ENCODE measurements around the gene SULT1E1. TPM values are rescaled to one million over a fixed set of nuclear protein-coding genes. Genes with fewer than 3 reads are reported as not detected.

The SULT1E1 gene
- polyA plus RNA-seq, 1 donor (not counting 4 experiments of a cell fraction or from before 2014, with no cell fraction given) = 4.6 TPM

DNA sequence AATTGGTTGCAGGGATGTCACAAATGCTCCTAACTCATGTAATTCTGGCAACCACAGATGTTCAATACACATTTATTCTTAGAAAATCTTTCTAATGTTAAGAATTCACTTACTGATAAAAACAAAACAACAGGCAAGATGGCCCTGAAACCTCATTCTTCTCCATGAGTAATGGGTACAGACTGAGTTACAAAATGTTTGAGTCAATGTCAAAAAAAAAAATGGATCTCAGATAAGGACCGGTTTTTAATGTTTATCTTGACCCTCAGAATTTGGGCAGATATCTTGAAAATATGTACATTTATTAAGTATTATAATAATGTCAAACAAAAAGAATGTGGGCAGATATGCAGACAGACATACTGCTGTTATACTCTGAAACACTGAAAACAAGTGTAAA is 1.8 kb upstream of the SULT1E1 start:
- Histone ChIP-seq H3K79me2 (ENCODE audit: control insufficient read depth, insufficient read depth, low read length) (no peaks in the 10 kb centered on the region), H3K27me3 (ENCODE audit: control insufficient read depth, extremely low read depth, insufficient read depth, low read length) (no peaks in the 10 kb centered on the region), H3K9me3 (ENCODE audit: control insufficient read depth, low read depth, low read length) (no peaks in the 10 kb centered on the region), H3K36me3 (ENCODE audit: control insufficient read depth in 2 of 2, extremely low read depth in 1 of 2, insufficient read depth in 2 of 2, low read length in 2 of 2) (no peaks in the 10 kb centered on the region), H3K9me1 (ENCODE audit: control insufficient read depth, extremely low read depth, insufficient read depth, low read length) (no peaks in the 10 kb centered on the region), H3K9ac (ENCODE audit: control insufficient read depth, extremely low read depth, insufficient read depth, low read length) (no peak overlapping the region), H4K20me1 (ENCODE audit: control insufficient read depth, extremely low read depth, insufficient read depth, low read length) (no peaks in the 10 kb centered on the region), H3K4me3 (ENCODE audit: control insufficient read depth in 2 of 3, extremely low read depth in 1 of 3, insufficient read depth in 2 of 3, low read depth in 1 of 3, low read length in 3 of 3) (no peak overlapping the region), H3K27ac (ENCODE audit: control insufficient read depth, insufficient read depth, low read length) (no peak overlapping the region), H3K4me1 (ENCODE audit: control insufficient read depth, extremely low read depth, insufficient read depth, low read length) (peaks cover 21% of the 10 kb centered on the region), H2AFZ (ENCODE audit: control insufficient read depth, low read length) (no peak overlapping the region), H3K4me2 (ENCODE audit: control insufficient read depth, extremely low read depth, insufficient read depth, low read depth, low read length) (no peak overlapping the region)
- FAIRE-seq (no peak), DNase-seq (ENCODE audit: low read depth, low spot score) (no peak)
- dilution Hi-C loops (cut with MboI; ENCODE audit: extremely low pct_ligation_motif_present, low sequenced_read_pairs) = no loop called here
- TF ChIP-seq EZH2 (IDR thresholded peaks at IDR 0.05; ENCODE audit: low read length) = no peak
- TF ChIP-seq, protein P1, sequence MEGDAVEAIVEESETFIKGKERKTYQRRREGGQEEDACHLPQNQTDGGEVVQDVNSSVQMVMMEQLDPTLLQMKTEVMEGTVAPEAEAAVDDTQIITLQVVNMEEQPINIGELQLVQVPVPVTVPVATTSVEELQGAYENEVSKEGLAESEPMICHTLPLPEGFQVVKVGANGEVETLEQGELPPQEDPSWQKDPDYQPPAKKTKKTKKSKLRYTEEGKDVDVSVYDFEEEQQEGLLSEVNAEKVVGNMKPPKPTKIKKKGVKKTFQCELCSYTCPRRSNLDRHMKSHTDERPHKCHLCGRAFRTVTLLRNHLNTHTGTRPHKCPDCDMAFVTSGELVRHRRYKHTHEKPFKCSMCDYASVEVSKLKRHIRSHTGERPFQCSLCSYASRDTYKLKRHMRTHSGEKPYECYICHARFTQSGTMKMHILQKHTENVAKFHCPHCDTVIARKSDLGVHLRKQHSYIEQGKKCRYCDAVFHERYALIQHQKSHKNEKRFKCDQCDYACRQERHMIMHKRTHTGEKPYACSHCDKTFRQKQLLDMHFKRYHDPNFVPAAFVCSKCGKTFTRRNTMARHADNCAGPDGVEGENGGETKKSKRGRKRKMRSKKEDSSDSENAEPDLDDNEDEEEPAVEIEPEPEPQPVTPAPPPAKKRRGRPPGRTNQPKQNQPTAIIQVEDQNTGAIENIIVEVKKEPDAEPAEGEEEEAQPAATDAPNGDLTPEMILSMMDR (optimal IDR thresholded peaks at IDR 0.05 in 1 of 3, IDR thresholded peaks at IDR 0.05 in 1 of 3, conservative IDR thresholded peaks at IDR 0.05 in 1 of 3; ENCODE audit: extremely low read depth in 1 of 3, insufficient read depth in 2 of 3, low read length in 3 of 3) = no peak

DNA sequence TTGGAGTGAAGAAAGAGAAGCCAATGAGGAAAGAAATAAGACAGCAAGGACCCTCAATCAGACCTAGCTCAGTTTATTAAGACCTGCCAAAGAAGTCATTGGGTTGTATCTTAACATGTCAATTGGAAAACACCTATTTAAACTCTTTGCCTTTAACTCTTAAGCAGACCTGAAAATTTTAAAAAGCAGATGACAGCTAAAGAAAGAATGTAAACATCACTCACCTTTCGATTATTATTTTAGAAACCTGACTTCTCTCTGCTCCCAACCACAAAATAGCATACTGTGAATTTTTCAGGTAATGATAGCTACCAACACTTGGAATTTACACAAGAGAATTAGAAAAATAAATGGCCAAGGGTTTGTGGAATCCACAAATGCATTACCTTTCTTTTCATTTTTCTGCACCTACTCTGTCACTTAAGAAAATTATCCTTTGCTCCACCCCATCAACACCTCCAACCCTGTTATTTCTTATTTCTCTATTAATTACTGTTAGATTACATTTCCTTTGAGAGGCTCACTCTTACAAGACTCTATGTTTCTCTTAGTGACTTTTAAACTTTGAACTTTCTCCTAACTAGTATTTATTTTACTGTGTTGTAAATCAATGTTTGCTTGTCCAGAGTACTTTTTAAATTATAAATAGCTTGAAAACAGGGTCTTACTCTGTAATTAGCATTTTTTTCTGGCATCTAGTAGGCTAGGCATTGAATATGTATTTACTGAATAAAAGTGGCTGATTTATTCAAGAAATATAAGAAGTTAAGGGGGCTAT is 765 bp upstream of the SULT1E1 start:
- no peak overlapping the region for H3K4me3 ChIP-seq (ENCODE audit: control insufficient read depth in 2 of 3, extremely low read depth in 1 of 3, insufficient read depth in 2 of 3, low read depth in 1 of 3, low read length in 3 of 3)
- dilution Hi-C loops (cut with MboI; ENCODE audit: extremely low pct_ligation_motif_present, low sequenced_read_pairs) = no loop called here
- H3K4me2 ChIP-seq (ENCODE audit: control insufficient read depth, extremely low read depth, insufficient read depth, low read depth, low read length) = peak overlapping the region; percentile 66
- H3K27me3 ChIP-seq (ENCODE audit: control insufficient read depth, extremely low read depth, insufficient read depth, low read length) = no peaks in the 10 kb centered on the region
- no peaks in the 10 kb centered on the region for H3K9me1 ChIP-seq (ENCODE audit: control insufficient read depth, extremely low read depth, insufficient read depth, low read length)
- TF ChIP-seq, protein P1 (optimal IDR thresholded peaks at IDR 0.05 in 1 of 3, IDR thresholded peaks at IDR 0.05 in 1 of 3, conservative IDR thresholded peaks at IDR 0.05 in 1 of 3; ENCODE audit: extremely low read depth in 1 of 3, insufficient read depth in 2 of 3, low read length in 3 of 3) = no peak
- no peak for TF ChIP-seq EZH2 (IDR thresholded peaks at IDR 0.05; ENCODE audit: low read length)
- H4K20me1 ChIP-seq (ENCODE audit: control insufficient read depth, extremely low read depth, insufficient read depth, low read length) = no peaks in the 10 kb centered on the region
- H3K9me3 ChIP-seq (ENCODE audit: control insufficient read depth, low read depth, low read length) = no peaks in the 10 kb centered on the region
- H2AFZ ChIP-seq (ENCODE audit: control insufficient read depth, low read length) = no peak overlapping the region
- no peak overlapping the region for H3K9ac ChIP-seq (ENCODE audit: control insufficient read depth, extremely low read depth, insufficient read depth, low read length)
- FAIRE-seq (peak; percentile 43), DNase-seq (ENCODE audit: low read depth, low spot score) (no peak)
- no peaks in the 10 kb centered on the region for H3K79me2 ChIP-seq (ENCODE audit: control insufficient read depth, insufficient read depth, low read length)
- no peaks in the 10 kb centered on the region for H3K36me3 ChIP-seq (ENCODE audit: control insufficient read depth in 2 of 2, extremely low read depth in 1 of 2, insufficient read depth in 2 of 2, low read length in 2 of 2)
- H3K4me1 ChIP-seq (ENCODE audit: control insufficient read depth, extremely low read depth, insufficient read depth, low read length) = peaks cover 21% of the 10 kb centered on the region
- H3K27ac ChIP-seq (ENCODE audit: control insufficient read depth, insufficient read depth, low read length) = peak overlapping the region; percentile 61

Data from keratinocyte (primary cell).